Bronchus fibroblast of lung (primary cell): ENCODE results near the gene SNPH. TPM values are rescaled to one million over a fixed set of nuclear protein-coding genes. Genes with fewer than 3 reads are reported as not detected.

Source experiments
- total RNA-seq: library from RNA; depleted of rRNA; stranded (reverse); fragments of >200 nt; gene quantifications from 2 replicates; pipeline ENCODE4 v1.2.3, GENCODE V29; 2015

Gene SNPH, protein sequence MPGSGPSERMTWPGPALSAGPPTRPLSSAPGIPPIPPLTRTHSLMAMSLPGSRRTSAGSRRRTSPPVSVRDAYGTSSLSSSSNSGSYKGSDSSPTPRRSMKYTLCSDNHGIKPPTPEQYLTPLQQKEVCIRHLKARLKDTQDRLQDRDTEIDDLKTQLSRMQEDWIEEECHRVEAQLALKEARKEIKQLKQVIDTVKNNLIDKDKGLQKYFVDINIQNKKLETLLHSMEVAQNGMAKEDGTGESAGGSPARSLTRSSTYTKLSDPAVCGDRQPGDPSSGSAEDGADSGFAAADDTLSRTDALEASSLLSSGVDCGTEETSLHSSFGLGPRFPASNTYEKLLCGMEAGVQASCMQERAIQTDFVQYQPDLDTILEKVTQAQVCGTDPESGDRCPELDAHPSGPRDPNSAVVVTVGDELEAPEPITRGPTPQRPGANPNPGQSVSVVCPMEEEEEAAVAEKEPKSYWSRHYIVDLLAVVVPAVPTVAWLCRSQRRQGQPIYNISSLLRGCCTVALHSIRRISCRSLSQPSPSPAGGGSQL
- 6.4 and 6.7 TPM in 2 replicates for total RNA-seq

GRCh38 chr20:1266167-1266973, at the start of gene SNPH:
Gene SNPH (plus strand): TSS chr20:1266294. CDS start chr20:1296240, 29,946 bp downstream.

GRCh38 chr20:1225783-1226654, 40.1 kb upstream of the SNPH start, which contains the start of gene RAD21L1:
Gene RAD21L1 (plus strand): TSS chr20:1226044. CDS start chr20:1228454, 2,410 bp downstream.

DNA sequence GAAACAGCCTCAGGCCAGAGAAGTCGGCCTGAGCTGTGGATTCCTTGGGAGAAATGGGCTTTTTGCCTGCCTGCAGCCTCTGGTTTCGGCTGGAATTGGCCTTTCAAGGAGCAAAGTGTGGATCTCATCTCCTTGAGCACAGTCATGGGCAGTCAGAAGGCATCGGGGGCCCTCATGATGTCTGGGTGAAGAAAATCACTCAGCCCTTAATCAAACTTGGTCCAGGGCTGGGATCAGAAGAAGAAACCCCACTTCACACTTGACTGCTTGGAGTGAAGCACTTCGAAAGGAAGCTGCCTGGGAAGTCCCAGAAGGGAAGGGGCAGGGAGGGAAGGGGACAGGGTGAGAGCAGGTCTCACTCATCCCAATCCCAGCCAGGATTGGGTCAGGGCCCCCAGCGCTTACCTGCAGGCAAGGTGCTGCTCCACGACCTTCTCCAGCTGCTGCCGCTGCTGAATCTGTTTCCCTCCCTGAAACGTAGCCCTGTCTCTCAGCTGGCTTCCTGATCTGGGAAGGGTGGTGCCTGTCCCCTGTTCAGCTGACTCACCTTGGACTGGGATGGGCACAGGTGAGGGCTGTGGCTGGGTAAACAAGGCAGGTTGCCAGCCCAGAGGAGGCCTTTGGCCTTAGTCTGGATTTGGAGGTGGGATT, 62.7 kb downstream of the SNPH start, which contains the start of gene SDCBP2:
Gene SDCBP2 (minus strand): TSS at position 460 of the 651 bp plus-strand sequence. CDS start 8,723 bp downstream, outside the sequence.

Other genes with a start within 250 kb of the SNPH start
- gene PSMF1, start 147.7 kb upstream of the SNPH start, total RNA-seq = 138 and 231 TPM in 2 replicates
- not detected in 2 replicates for gene TMEM74B, start 81.3 kb upstream of the SNPH start, total RNA-seq
- gene C20orf202, start 62.8 kb upstream of the SNPH start, total RNA-seq = not detected in 2 replicates
- not detected in 2 replicates for gene RAD21L1, start 40.2 kb upstream of the SNPH start, total RNA-seq
- gene SDCBP2, start 62.8 kb downstream of the SNPH start, total RNA-seq = 0.74 and 0.84 TPM in 2 replicates
- gene FKBP1A, start 126.8 kb downstream of the SNPH start, total RNA-seq = 111 and 114 TPM in 2 replicates
- 30.4 and 35.8 TPM in 2 replicates for gene NSFL1C, start 200.6 kb downstream of the SNPH start, total RNA-seq
- not detected in 2 replicates for gene SIRPB2, start 225.1 kb downstream of the SNPH start, total RNA-seq